H9 (cell line): ENCODE results near the gene CYSTM1. TPM values are rescaled to one million over a fixed set of nuclear protein-coding genes. Genes with fewer than 3 reads are reported as not detected.

Experiments
- DNase-seq: peaks from one replicate; pipeline ENCODE4 v3.0.0-alpha.2; 2017
- H2AFZ ChIP-seq: one replicate; pipeline ENCODE4 v1.6.1; 2013; ENCODE audit warnings: mild to moderate bottlenecking, low read length, control low read depth, moderate library complexity
- H2AK5ac ChIP-seq: 2 replicates; pipeline ENCODE4 v1.6.1; 2013; ENCODE audit warnings: low read length, control low read depth, mixed read lengths; ENCODE audit not compliant: insufficient read length
- H2BK120ac ChIP-seq: one replicate; pipeline ENCODE4 v1.6.1; 2013; ENCODE audit warnings: low read depth, mild to moderate bottlenecking, low read length, control low read depth, inconsistent platforms; ENCODE audit not compliant: poor library complexity, severe bottlenecking
- H2BK12ac ChIP-seq: 2 replicates; pipeline ENCODE4 v1.6.1; 2013; ENCODE audit warnings: low read length, control low read depth, mixed read lengths, low read depth; ENCODE audit not compliant: insufficient read length
- H2BK15ac ChIP-seq: 2 replicates; pipeline ENCODE4 v1.6.1; 2013; ENCODE audit warnings: low read depth, low read length, control low read depth
- H2BK20ac ChIP-seq: one replicate; pipeline ENCODE4 v1.6.1; 2013; ENCODE audit warnings: low read depth, mild to moderate bottlenecking, low read length, control low read depth, inconsistent platforms; ENCODE audit not compliant: poor library complexity, severe bottlenecking
- H2BK5ac ChIP-seq: 2 replicates; pipeline ENCODE4 v1.6.1; 2013; ENCODE audit warnings: low read length, control low read depth, mixed read lengths; ENCODE audit not compliant: insufficient read length
- H3K14ac ChIP-seq: 2 replicates; pipeline ENCODE4 v1.6.1; 2013; ENCODE audit warnings: low read length, control low read depth; ENCODE audit not compliant: insufficient read depth
- H3K18ac ChIP-seq: 2 replicates; pipeline ENCODE4 v1.6.1; 2013; ENCODE audit warnings: low read depth, mild to moderate bottlenecking, mixed read lengths, low read length, control low read depth; ENCODE audit not compliant: insufficient read length
- H3K23ac ChIP-seq: 2 replicates; pipeline ENCODE4 v1.6.1; 2013; ENCODE audit warnings: low read length, control low read depth, mixed read lengths, low read depth; ENCODE audit not compliant: insufficient read length
- H3K23me2 ChIP-seq: 2 replicates; pipeline ENCODE4 v1.6.1; 2013; ENCODE audit warnings: low read depth, mild to moderate bottlenecking, mixed read lengths, low read length, control low read depth; ENCODE audit not compliant: insufficient read length, poor library complexity, severe bottlenecking
- H3K27ac ChIP-seq: 2 replicates; pipeline ENCODE4 v1.5.1; 2013; ENCODE audit warnings: low read length, control low read depth, mixed read lengths, low read depth; ENCODE audit not compliant: insufficient read length
- H3K27me3 ChIP-seq: 2 replicates; pipeline ENCODE4 v1.6.1; 2013; ENCODE audit warnings: low read length, control low read depth, inconsistent platforms; ENCODE audit not compliant: insufficient read depth
- H3K4ac ChIP-seq: 2 replicates; pipeline ENCODE4 v1.6.1; 2013; ENCODE audit warnings: low read depth, mild to moderate bottlenecking, control low read depth, inconsistent platforms, low read length, moderate library complexity
- H3K4me1 ChIP-seq: 2 replicates; pipeline ENCODE4 v1.6.1; 2013; ENCODE audit warnings: low read length, control low read depth, inconsistent platforms; ENCODE audit not compliant: insufficient read depth
- H3K4me2 ChIP-seq: 2 replicates; pipeline ENCODE4 v1.6.1; 2013; ENCODE audit warnings: low read length, control low read depth, mixed read lengths; ENCODE audit not compliant: insufficient read length, insufficient read depth
- H3K56ac ChIP-seq: 2 replicates; pipeline ENCODE4 v1.6.1; 2013; ENCODE audit warnings: low read depth, mild to moderate bottlenecking, mixed read lengths, low read length, control low read depth; ENCODE audit not compliant: insufficient read length
- H3K79me1 ChIP-seq: 2 replicates; pipeline ENCODE4 v1.6.1; 2013; ENCODE audit warnings: low read depth, mild to moderate bottlenecking, moderate library complexity, low read length, control low read depth, inconsistent platforms; ENCODE audit not compliant: insufficient read depth, poor library complexity, severe bottlenecking
- H3K79me2 ChIP-seq: 2 replicates; pipeline ENCODE4 v1.6.1; 2013; ENCODE audit warnings: low read length, control low read depth, inconsistent platforms; ENCODE audit not compliant: insufficient read depth
- H3K9ac ChIP-seq: 2 replicates; pipeline ENCODE4 v1.6.1; 2013; ENCODE audit warnings: low read length, control low read depth, mixed read lengths; ENCODE audit not compliant: insufficient read length; ENCODE audit errors: extremely low read depth
- H3K9me3 ChIP-seq: one replicate; pipeline ENCODE4 v1.6.1; 2013; ENCODE audit warnings: low read depth, low read length, inconsistent platforms; ENCODE audit not compliant: control insufficient read depth
- H3T11ph ChIP-seq: one replicate; pipeline ENCODE4 v1.6.1; 2013; ENCODE audit warnings: mild to moderate bottlenecking, low read length, control low read depth, inconsistent platforms
- H4K20me1 ChIP-seq: one replicate; pipeline ENCODE4 v1.6.1; 2013; ENCODE audit not compliant: control insufficient read depth, insufficient read length, insufficient read depth
- H4K5ac ChIP-seq: 2 replicates; pipeline ENCODE4 v1.6.1; 2013; ENCODE audit warnings: low read depth, mild to moderate bottlenecking, mixed read lengths, low read length, control low read depth; ENCODE audit not compliant: insufficient read length
- H4K8ac ChIP-seq: replicated peaks from 2 replicates; pipeline ENCODE4 v1.6.1; 2013; ENCODE audit warnings: low read length, control low read depth, mixed read lengths, low read depth; ENCODE audit not compliant: insufficient read length
- H4K91ac ChIP-seq: 2 replicates; pipeline ENCODE4 v1.6.1; 2013; ENCODE audit warnings: low read depth, mild to moderate bottlenecking, moderate library complexity, mixed read lengths, low read length, control low read depth; ENCODE audit not compliant: insufficient read length
- H3K27ac Mint-ChIP-seq, 3 experiments: 2 replicates in 2 of 3; 3 replicates in 1 of 3; pipeline ENCODE4 v1.8.0; 2020 to 2021; ENCODE audit warnings: mixed read lengths in 3 of 3, mild to moderate bottlenecking in 1 of 3, moderate library complexity in 1 of 3
- H3K27me3 Mint-ChIP-seq: 2 replicates; pipeline ENCODE4 v1.8.0; 2021; ENCODE audit warnings: low read depth, mild to moderate bottlenecking, moderate library complexity, mixed read lengths
- H3K36me3 Mint-ChIP-seq, 3 experiments: 2 replicates in 2 of 3; 3 replicates in 1 of 3; pipeline ENCODE4 v1.8.0; 2020 to 2021; ENCODE audit warnings: low read depth in 3 of 3, mixed read lengths in 3 of 3; ENCODE audit not compliant: insufficient read depth in 1 of 3
- H3K4me1 Mint-ChIP-seq, 2 experiments: 2 replicates each; pipeline ENCODE4 v1.8.0; 2020; ENCODE audit warnings: mixed read lengths in 2 of 2
- H3K4me3 Mint-ChIP-seq, 2 experiments: 2 replicates in 1 of 2; 3 replicates in 1 of 2; pipeline ENCODE4 v1.8.0; 2020 to 2021; ENCODE audit warnings: mild to moderate bottlenecking in 2 of 2, mixed read lengths in 2 of 2, moderate library complexity in 1 of 2
- H3K9me3 Mint-ChIP-seq, 2 experiments: 2 replicates in 1 of 2; 3 replicates in 1 of 2; pipeline ENCODE4 v1.8.0; 2020; ENCODE audit warnings: mild to moderate bottlenecking in 2 of 2, mixed read lengths in 2 of 2, moderate library complexity in 1 of 2
- CTCF ChIP-seq: fragments of 200-600 bp; sonication (generic); conservative IDR thresholded peaks from 3 replicates; pipeline ENCODE4 v1.8.0; 2021; ENCODE audit warnings: antibody characterized with exemption, mild to moderate bottlenecking
- WGBS: extraction: QIAGEN DNeasy Blood & Tissue Kit; methylation state at CpG from one replicate; pipeline ENCODE4 v1.1.7; 2013; ENCODE audit warnings: missing lambda C conversion rate, low lambda C conversion rate, mixed read lengths; ENCODE audit not compliant: insufficient read length; ENCODE audit errors: extremely low coverage; 5-methylcytosine and 5-hydroxymethylcytosine counted together
- total RNA-seq: library from RNA; stranded (reverse); gene quantifications from 2 replicates; pipeline ENCODE4 v1.2.1, GENCODE V29; 2021

Gene CYSTM1
- total RNA-seq, 1 experiment from 2014 or later = 20.6 TPM

GRCh38 chr5:140190872-140191218 is 15.9 kb downstream of the CYSTM1 start:
- Histone ChIP-seq H3K27ac (no peak overlapping the region), H4K91ac (no peak overlapping the region), H3K79me1 (peaks cover 2% of the 10 kb centered on the region), H3K4ac (no peak overlapping the region), H2BK12ac (no peak overlapping the region), H3K9ac (no peak overlapping the region), H3K56ac (no peak overlapping the region), H3K23ac (no peak overlapping the region), H4K8ac (no peak overlapping the region), H2AFZ (no peak overlapping the region), H3K27me3 (no peaks in the 10 kb centered on the region), H2AK5ac (no peak overlapping the region), H2BK15ac (no peak overlapping the region), H3T11ph (no peak overlapping the region), H3K9me3 (no peaks in the 10 kb centered on the region), H3K18ac (no peak overlapping the region), H3K4me1 (peaks cover 14% of the 10 kb centered on the region; the same call in 1 of the 2 replicates), H3K23me2 (no peaks in the 10 kb centered on the region), H2BK20ac (no peak overlapping the region), H3K79me2 (no peaks in the 10 kb centered on the region), H4K20me1 (no peaks in the 10 kb centered on the region), H2BK5ac (no peak overlapping the region), H3K4me2 (no peak overlapping the region), H4K5ac (no peak overlapping the region), H2BK120ac (no peak overlapping the region), H3K14ac (no peak overlapping the region)
- peaks cover 19 to 22% of the 10 kb centered on the region in 2 experiments for H3K4me1 Mint-ChIP-seq
- no peaks in the 10 kb centered on the region for H3K9me3 Mint-ChIP-seq
- no CpG with 5 or more reads among the region's 1 CpG for WGBS
- peaks cover 0 to 3% (median 0%) of the 10 kb centered on the region in 3 experiments; a peak in 2 of 7 replicates for H3K36me3 Mint-ChIP-seq
- H3K27ac Mint-ChIP-seq = peak overlapping the region in 1 of 3 experiments; percentile 7; a peak in 1 of 7 replicates
- no peak for TF ChIP-seq CTCF
- no peaks in the 10 kb centered on the region for H3K27me3 Mint-ChIP-seq
- H3K4me3 Mint-ChIP-seq = no peak overlapping the region
- no peak for DNase-seq
